Measurements from ENCODE around the gene HS3ST2.

GRCh38 chr16:22946433-22946832 lies 132.5 kb downstream of the HS3ST2 start:
- TF ChIP-seq CTCF (IDR thresholded peaks at IDR 0.05; ENCODE audit: poor library complexity) (no peak), EZH2 (IDR thresholded peaks at IDR 0.05; ENCODE audit: borderline replicate concordance) (no peak)

All from hepatocyte (in vitro differentiated cells).